Thoracic aorta (tissue), 2 donors: Measurements from ENCODE around the gene DBP. TPM values are rescaled to one million over a fixed set of nuclear protein-coding genes. Genes with fewer than 3 reads are reported as not detected.

Experiments used
- ATAC-seq: fragments of 150-250 bp; one replicate; pipeline ENCODE4 v1.8.0; 2017; ENCODE audit warnings: low read depth; ENCODE audit not compliant: insufficient number of reproducible peaks, low FRiP score
- DNase-seq: peaks from one replicate; pipeline ENCODE4 v3.0.0-alpha.2; 2020; ENCODE audit warnings: low spot score
- H3K27ac ChIP-seq, 2 donors: fragments of 200-600 bp; sonication (generic); 1 replicate in 1 of 2; 2 replicates in 1 of 2; pipeline ENCODE4 v1.5.1; 2016; ENCODE audit warnings: mild to moderate bottlenecking in 2 of 2, moderate library complexity in 2 of 2
- H3K27me3 ChIP-seq: fragments of 200-600 bp; sonication (generic); replicated peaks from 2 replicates; pipeline ENCODE4 v1.6.0; 2016; ENCODE audit warnings: mild to moderate bottlenecking; ENCODE audit not compliant: insufficient read depth
- H3K36me3 ChIP-seq: fragments of 200-600 bp; sonication (generic); one replicate; pipeline ENCODE4 v1.5.1; 2016
- H3K4me1 ChIP-seq, 2 donors: fragments of 200-600 bp; sonication (generic); 1 replicate in 1 of 2; 2 replicates in 1 of 2; pipeline versions ENCODE4 v1.5.1 to v1.6.0; 2016; ENCODE audit warnings: low read depth in 2 of 2, mild to moderate bottlenecking in 1 of 2; ENCODE audit not compliant: control insufficient read depth in 1 of 2
- H3K4me3 ChIP-seq: fragments of 200-600 bp; sonication (generic); 2 replicates; pipeline ENCODE4 v1.5.1; 2016; ENCODE audit warnings: mild to moderate bottlenecking
- H3K9me3 ChIP-seq: fragments of 200-600 bp; sonication (generic); 2 replicates; pipeline ENCODE4 v1.5.1; 2016
- total RNA-seq, 2 donors: library from RNA; depleted of rRNA; stranded (reverse); fragments of >200 nt; gene quantifications; one replicate each; pipeline versions ENCODE4 v1.1.0 to v1.2.3, GENCODE V29; 2016
- TF ChIP-seq, protein P1 (sequence below): fragments of 200-600 bp; sonication (generic); IDR thresholded peaks from one replicate; pipeline ENCODE4 v1.5.1; 2019; ENCODE audit warnings: antibody characterized with exemption

The DBP gene
- total RNA-seq, 2 donors from 2014 or later = 3.9 to 15.0 TPM

DNA sequence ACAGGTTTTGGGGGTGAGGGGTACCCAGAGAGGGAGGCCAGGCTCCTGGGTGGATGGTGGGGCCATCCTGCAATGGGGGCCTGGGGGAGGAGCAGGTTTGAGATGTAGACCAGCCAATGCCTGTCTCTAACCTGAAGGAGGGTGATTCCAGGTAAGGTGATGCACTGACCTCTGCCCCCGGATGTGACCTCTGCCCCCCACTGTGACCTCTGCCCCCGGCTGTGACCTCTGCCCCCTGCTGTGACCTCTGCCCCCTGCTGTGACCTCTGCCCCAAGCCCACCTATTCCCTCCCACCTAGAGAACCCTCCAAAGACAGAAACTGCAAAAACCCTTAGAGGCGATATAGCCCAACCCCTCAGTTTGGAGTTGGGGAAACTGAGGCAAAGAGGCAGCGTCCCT is 40.9 kb downstream of the DBP start:
- ATAC-seq (no peak), DNase-seq (no peak)
- Histone ChIP-seq H3K9me3 (no peaks in the 10 kb centered on the region), H3K4me3 (no peak overlapping the region), H3K27ac (no peak overlapping the region), H3K27me3 (no peaks in the 10 kb centered on the region), H3K4me1 (no peaks in the 10 kb centered on the region), H3K36me3 (no peaks in the 10 kb centered on the region)
- TF ChIP-seq, protein P1, sequence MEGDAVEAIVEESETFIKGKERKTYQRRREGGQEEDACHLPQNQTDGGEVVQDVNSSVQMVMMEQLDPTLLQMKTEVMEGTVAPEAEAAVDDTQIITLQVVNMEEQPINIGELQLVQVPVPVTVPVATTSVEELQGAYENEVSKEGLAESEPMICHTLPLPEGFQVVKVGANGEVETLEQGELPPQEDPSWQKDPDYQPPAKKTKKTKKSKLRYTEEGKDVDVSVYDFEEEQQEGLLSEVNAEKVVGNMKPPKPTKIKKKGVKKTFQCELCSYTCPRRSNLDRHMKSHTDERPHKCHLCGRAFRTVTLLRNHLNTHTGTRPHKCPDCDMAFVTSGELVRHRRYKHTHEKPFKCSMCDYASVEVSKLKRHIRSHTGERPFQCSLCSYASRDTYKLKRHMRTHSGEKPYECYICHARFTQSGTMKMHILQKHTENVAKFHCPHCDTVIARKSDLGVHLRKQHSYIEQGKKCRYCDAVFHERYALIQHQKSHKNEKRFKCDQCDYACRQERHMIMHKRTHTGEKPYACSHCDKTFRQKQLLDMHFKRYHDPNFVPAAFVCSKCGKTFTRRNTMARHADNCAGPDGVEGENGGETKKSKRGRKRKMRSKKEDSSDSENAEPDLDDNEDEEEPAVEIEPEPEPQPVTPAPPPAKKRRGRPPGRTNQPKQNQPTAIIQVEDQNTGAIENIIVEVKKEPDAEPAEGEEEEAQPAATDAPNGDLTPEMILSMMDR = no peak

DNA sequence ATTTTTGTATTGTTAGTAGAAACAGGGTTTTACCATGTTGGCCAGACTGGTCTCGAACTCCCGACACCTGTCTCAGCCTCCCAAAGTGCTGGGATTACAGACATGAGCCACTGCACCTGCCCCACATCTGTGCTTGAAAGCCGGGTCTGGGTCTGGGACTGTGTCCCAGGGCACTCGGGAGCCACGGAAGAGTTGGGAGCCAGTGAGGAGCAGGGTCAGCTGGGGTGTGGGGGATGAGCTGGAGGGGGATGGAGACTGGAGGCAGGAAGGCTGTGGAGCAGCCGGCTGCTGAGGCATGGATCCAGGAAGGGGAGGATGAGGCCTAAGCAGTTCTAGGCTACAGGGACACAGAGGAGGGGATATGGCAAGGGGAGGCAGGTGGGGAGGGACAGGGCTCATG is 41.3 kb downstream of the DBP start:
- no peaks in the 10 kb centered on the region for H3K9me3 ChIP-seq
- no peak for DNase-seq
- H3K4me3 ChIP-seq = no peak overlapping the region
- no peaks in the 10 kb centered on the region for H3K4me1 ChIP-seq
- H3K27me3 ChIP-seq = no peaks in the 10 kb centered on the region
- H3K27ac ChIP-seq = no peak overlapping the region
- TF ChIP-seq, protein P1 = no peak
- no peaks in the 10 kb centered on the region for H3K36me3 ChIP-seq
- ATAC-seq = no peak

DNA sequence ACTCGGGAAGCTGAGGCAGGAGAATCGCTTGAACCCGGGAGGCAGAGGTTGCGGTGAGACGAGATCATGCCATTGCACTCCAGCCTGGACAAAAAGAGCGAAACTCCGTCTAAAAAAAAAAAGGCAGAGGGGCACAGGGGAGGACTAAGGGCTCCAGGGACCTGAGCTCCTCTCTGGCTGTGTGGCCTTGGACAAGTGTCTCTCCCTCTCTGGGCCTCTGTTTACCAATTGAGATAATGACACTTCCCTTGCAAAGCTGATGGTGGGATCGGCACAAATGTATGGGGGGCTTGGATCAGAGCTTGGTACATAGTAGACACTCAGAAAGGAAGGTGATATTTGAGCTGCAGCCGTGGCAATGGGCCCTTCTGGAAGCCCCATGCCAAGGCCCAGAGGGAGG is 42.0 kb downstream of the DBP start:
- ATAC-seq = no peak
- DNase-seq = no peak
- TF ChIP-seq, protein P1 = no peak
- no peaks in the 10 kb centered on the region for H3K27me3 ChIP-seq
- H3K4me3 ChIP-seq = no peak overlapping the region
- H3K27ac ChIP-seq = no peak overlapping the region
- no peaks in the 10 kb centered on the region for H3K36me3 ChIP-seq
- no peaks in the 10 kb centered on the region for H3K4me1 ChIP-seq
- H3K9me3 ChIP-seq = no peaks in the 10 kb centered on the region

DNA sequence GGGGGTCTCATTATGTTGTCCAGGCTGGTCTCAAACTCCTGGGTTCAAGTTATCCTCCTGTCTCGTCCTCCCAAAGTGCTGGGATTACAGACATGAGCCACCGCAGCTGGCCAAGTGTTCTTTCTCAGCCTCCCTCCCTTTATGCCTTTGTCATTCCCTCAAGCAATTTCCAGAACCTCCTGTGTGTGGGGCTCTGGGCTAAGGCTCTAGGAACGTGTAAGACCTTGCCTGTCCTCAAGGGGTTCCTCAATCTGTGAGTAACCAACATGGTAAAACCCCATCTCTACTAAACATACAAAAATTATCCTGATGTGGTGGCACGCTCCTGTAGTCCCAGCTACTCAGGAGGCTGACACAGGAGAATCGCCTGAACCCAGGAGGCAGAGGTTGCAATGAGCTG is 46.2 kb downstream of the DBP start:
- H3K27me3 ChIP-seq = no peaks in the 10 kb centered on the region
- DNase-seq (no peak), ATAC-seq (no peak)
- H3K4me1 ChIP-seq = no peaks in the 10 kb centered on the region
- no peaks in the 10 kb centered on the region for H3K9me3 ChIP-seq
- H3K4me3 ChIP-seq = no peak overlapping the region
- TF ChIP-seq, protein P1 = no peak
- no peaks in the 10 kb centered on the region for H3K36me3 ChIP-seq
- no peak overlapping the region for H3K27ac ChIP-seq

DNA sequence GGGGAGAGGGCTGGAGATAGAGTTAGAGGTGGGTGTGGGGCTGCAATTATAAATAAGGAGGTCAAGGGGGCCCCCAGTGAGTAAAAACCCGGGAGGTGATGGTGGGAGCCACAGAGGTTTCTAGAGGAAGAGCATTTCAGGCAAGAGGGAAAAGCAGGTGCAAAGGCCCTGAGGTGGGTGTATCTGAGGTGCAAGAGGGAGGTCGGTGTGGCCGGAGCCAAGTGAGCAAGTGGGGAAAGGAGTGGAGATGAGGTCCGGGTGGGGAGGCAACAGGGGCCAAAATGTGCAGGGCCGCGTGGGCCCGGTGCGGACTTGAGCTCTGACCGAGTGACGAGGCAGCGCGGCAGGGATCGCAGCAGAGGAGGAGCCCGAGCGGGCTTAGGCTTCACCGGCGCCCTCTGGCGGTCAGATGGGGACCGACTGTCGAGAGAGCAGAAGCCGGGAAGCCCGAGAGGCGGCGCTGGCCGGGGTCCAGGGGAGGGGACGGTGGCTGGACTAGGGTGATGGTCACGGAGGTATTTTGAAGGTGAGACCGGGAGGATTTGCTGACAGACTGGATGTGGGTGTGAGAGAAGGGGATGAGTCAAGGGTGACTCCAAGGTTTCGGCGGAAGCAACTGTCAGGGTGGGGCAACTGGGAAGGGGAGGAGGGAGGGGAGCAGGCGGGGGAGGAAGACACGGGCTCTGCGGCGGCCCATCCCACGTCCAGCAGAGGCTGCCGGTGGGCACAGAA is 48.3 kb downstream of the DBP start:
- H3K4me1 ChIP-seq = peaks cover 0 to 4% of the 10 kb centered on the region in 2 donors
- TF ChIP-seq, protein P1 = peak; percentile 94
- H3K4me3 ChIP-seq = peak overlapping the region; percentile 53
- H3K36me3 ChIP-seq = no peaks in the 10 kb centered on the region
- no peak overlapping the region for H3K27ac ChIP-seq
- DNase-seq (peak; percentile 51), ATAC-seq (no peak)
- no peaks in the 10 kb centered on the region for H3K27me3 ChIP-seq
- H3K9me3 ChIP-seq = no peaks in the 10 kb centered on the region
